ENCODE measurements around the gene UBE2L6.

Gene UBE2L6

DNA sequence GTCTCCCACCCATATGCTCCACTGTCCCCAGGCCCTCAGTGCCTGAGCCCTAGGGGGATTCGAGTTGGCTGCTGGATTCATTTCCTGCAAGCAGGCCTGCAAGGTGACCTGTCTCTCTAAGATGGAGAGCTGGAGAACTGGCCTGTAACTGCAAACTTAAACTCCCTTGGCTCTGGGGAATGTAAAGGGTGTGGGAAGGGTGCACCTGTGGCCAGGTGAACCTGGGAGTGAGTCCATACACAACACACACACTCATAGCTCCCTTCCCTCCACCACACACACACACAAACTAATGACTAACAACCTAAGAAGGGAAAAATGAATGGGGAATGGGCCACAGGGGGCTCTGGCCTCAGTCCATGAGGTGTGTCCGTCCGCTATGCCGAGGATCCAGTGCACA, 15.5 kb downstream of the UBE2L6 start:
- TF ChIP-seq YY1 (IDR thresholded peaks at IDR 0.05; ENCODE audit: low read depth): no peak
- no peak for TF ChIP-seq FOXM1 (IDR thresholded peaks at IDR 0.05; ENCODE audit: borderline replicate concordance, low read depth)
- no peak for TF ChIP-seq NFIC (IDR thresholded peaks at IDR 0.05)
- no peak for TF ChIP-seq TCF12 (IDR thresholded peaks at IDR 0.05; ENCODE audit: low read depth)
- TF ChIP-seq EGR1 (IDR thresholded peaks at IDR 0.05): no peak
- no peak for TF ChIP-seq REST (IDR thresholded peaks at IDR 0.05; ENCODE audit: low read depth)
- TF ChIP-seq, protein P1, sequence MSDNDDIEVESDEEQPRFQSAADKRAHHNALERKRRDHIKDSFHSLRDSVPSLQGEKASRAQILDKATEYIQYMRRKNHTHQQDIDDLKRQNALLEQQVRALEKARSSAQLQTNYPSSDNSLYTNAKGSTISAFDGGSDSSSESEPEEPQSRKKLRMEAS (IDR thresholded peaks at IDR 0.05): no peak
- no peak for TF ChIP-seq RAD21 (IDR thresholded peaks at IDR 0.05; ENCODE audit: low read depth)
- TF ChIP-seq CEBPB (IDR thresholded peaks at IDR 0.05): no peak
- no peak for TF ChIP-seq EP300 (IDR thresholded peaks at IDR 0.05; ENCODE audit: borderline replicate concordance)
- TF ChIP-seq, protein P2, sequence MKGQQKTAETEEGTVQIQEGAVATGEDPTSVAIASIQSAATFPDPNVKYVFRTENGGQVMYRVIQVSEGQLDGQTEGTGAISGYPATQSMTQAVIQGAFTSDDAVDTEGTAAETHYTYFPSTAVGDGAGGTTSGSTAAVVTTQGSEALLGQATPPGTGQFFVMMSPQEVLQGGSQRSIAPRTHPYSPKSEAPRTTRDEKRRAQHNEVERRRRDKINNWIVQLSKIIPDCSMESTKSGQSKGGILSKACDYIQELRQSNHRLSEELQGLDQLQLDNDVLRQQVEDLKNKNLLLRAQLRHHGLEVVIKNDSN (IDR thresholded peaks at IDR 0.05): no peak
- no peak for TF ChIP-seq TEAD4 (IDR thresholded peaks at IDR 0.05)
- no peak for TF ChIP-seq ZBTB7A (IDR thresholded peaks at IDR 0.05; ENCODE audit: low read depth)
- no peak for TF ChIP-seq CREB1 (IDR thresholded peaks at IDR 0.05; ENCODE audit: low read depth)
- TF ChIP-seq TAF1 (IDR thresholded peaks at IDR 0.05; ENCODE audit: low read depth): no peak

GRCh38 chr11:57549983-57550382, 17.5 kb downstream of the UBE2L6 start:
- TF ChIP-seq, protein P1 (IDR thresholded peaks at IDR 0.05): no peak
- TF ChIP-seq CREB1 (IDR thresholded peaks at IDR 0.05; ENCODE audit: low read depth) (no peak), NFIC (IDR thresholded peaks at IDR 0.05) (no peak), TEAD4 (IDR thresholded peaks at IDR 0.05) (no peak), RAD21 (IDR thresholded peaks at IDR 0.05; ENCODE audit: low read depth) (no peak), EP300 (IDR thresholded peaks at IDR 0.05; ENCODE audit: borderline replicate concordance) (no peak), TAF1 (IDR thresholded peaks at IDR 0.05; ENCODE audit: low read depth) (no peak), REST (IDR thresholded peaks at IDR 0.05; ENCODE audit: low read depth) (no peak), CEBPB (IDR thresholded peaks at IDR 0.05) (no peak), YY1 (IDR thresholded peaks at IDR 0.05; ENCODE audit: low read depth) (no peak), EGR1 (IDR thresholded peaks at IDR 0.05) (no peak), ZBTB7A (IDR thresholded peaks at IDR 0.05; ENCODE audit: low read depth) (no peak), FOXM1 (IDR thresholded peaks at IDR 0.05; ENCODE audit: borderline replicate concordance, low read depth) (no peak)
- TF ChIP-seq, protein P2 (IDR thresholded peaks at IDR 0.05): no peak

DNA sequence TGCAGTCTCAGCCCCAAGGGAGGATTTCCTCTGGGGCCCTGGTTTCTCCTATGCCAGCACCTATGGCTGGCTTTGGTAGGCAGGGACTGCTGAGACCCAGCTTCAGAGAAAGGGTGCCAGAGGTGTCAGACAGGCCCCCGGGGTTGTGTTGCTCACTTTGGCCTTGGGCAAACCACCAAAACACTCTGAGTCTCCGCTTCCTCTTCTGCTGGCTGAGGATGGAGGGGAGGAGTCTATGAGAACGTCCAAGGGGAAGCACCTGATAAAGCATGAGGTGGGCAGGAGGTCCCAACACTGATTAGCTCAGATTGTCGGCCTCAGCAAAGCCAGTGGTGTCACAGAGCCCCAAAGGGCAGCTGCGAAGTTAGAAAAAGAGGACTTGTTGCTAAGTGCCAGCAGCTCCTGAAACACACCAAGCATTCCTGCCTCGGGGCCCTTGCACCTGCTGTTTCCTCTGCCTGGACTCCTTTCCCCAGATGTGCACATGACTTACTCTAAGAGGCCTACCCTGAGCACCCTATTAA, 19.6 kb downstream of the UBE2L6 start:
- TF ChIP-seq EP300 (IDR thresholded peaks at IDR 0.05; ENCODE audit: borderline replicate concordance) (no peak), REST (IDR thresholded peaks at IDR 0.05; ENCODE audit: low read depth) (no peak), ZBTB7A (IDR thresholded peaks at IDR 0.05; ENCODE audit: low read depth) (no peak), TCF12 (IDR thresholded peaks at IDR 0.05; ENCODE audit: low read depth) (no peak), RAD21 (IDR thresholded peaks at IDR 0.05; ENCODE audit: low read depth) (no peak), EGR1 (IDR thresholded peaks at IDR 0.05) (no peak), YY1 (IDR thresholded peaks at IDR 0.05; ENCODE audit: low read depth) (no peak), FOXM1 (IDR thresholded peaks at IDR 0.05; ENCODE audit: borderline replicate concordance, low read depth) (no peak), NFIC (IDR thresholded peaks at IDR 0.05) (no peak), CEBPB (IDR thresholded peaks at IDR 0.05) (no peak), TAF1 (IDR thresholded peaks at IDR 0.05; ENCODE audit: low read depth) (no peak), CREB1 (IDR thresholded peaks at IDR 0.05; ENCODE audit: low read depth) (no peak), TEAD4 (IDR thresholded peaks at IDR 0.05) (no peak)
- TF ChIP-seq, protein P2 (IDR thresholded peaks at IDR 0.05): no peak
- TF ChIP-seq, protein P1 (IDR thresholded peaks at IDR 0.05): no peak
